Dedifferentiated amniotic fluid mesenchymal stem cell (primary cell): ENCODE measurements around the gene KBTBD4.
"Not testable (repeated sequence)": the region's sequence is repeated elsewhere in the genome, so short reads cannot be mapped to it uniquely, and the experiment has no call there.

Experiments
- DNase-seq: peaks from one replicate; pipeline ENCODE4 v3.0.0-alpha.2; 2016; ENCODE audit errors: extremely low spot score

Gene KBTBD4

GRCh38 chr11:47589977-47590861, 11.4 kb upstream of the KBTBD4 start:
- DNase-seq, result no peak

- no peak for DNase-seq
Observed at GRCh38 chr11:47589584-47589976, 10.8 kb upstream of the KBTBD4 start.

- DNase-seq, result no peak
Observed at GRCh38 chr11:47589118-47589517, 10.3 kb upstream of the KBTBD4 start.

- DNase-seq, result no peak
Observed at GRCh38 chr11:47587723-47588326, 9.1 kb upstream of the KBTBD4 start.

- DNase-seq, result no peak
Observed at GRCh38 chr11:47587039-47587716, 8.4 kb upstream of the KBTBD4 start.

- no peak for DNase-seq
Observed at GRCh38 chr11:47586098-47586855, 7.5 kb upstream of the KBTBD4 start, which contains the start of gene FAM180B. Gene FAM180B (plus strand): TSS chr11:47586678. CDS start chr11:47586769, 91 bp downstream.

GRCh38 chr11:47583844-47584243, 5.1 kb upstream of the KBTBD4 start:
- no peak for DNase-seq

- no peak for DNase-seq
Observed at GRCh38 chr11:47577460-47578041, 1.2 kb downstream of the KBTBD4 start.

GRCh38 chr11:47573321-47573720, 5.4 kb downstream of the KBTBD4 start:
- DNase-seq, result no peak

GRCh38 chr11:47572715-47573255, 6.0 kb downstream of the KBTBD4 start:
- no peak for DNase-seq

GRCh38 chr11:47571895-47572294, 6.9 kb downstream of the KBTBD4 start:
- DNase-seq, result no peak

GRCh38 chr11:47571357-47571729, 7.4 kb downstream of the KBTBD4 start:
- no peak for DNase-seq

GRCh38 chr11:47570651-47571356, 8.0 kb downstream of the KBTBD4 start:
- no peak for DNase-seq

GRCh38 chr11:47569646-47570045, 9.1 kb downstream of the KBTBD4 start:
- DNase-seq, result no peak

GRCh38 chr11:47566149-47566698, 12.5 kb downstream of the KBTBD4 start:
- no peak for DNase-seq

GRCh38 chr11:47565340-47566148, 13.2 kb downstream of the KBTBD4 start, which contains the start of gene PTPMT1:
Gene PTPMT1 (plus strand): TSS chr11:47565599. CDS start chr11:47565623, 24 bp downstream.
- peak; percentile 50 for DNase-seq

GRCh38 chr11:47564933-47565339, 13.8 kb downstream of the KBTBD4 start:
- DNase-seq, result no peak

GRCh38 chr11:47564366-47564765, 14.4 kb downstream of the KBTBD4 start:
- not testable (repeated sequence) for DNase-seq

GRCh38 chr11:47562393-47562792, 16.4 kb downstream of the KBTBD4 start:
- DNase-seq, result not testable (repeated sequence)
